ENCODE results near the gene ODR4. TPM values are rescaled to one million over a fixed set of nuclear protein-coding genes. Genes with fewer than 3 reads are reported as not detected.

Gene ODR4
- total RNA-seq, 1 experiment from 2014 or later = 16.6 TPM

DNA sequence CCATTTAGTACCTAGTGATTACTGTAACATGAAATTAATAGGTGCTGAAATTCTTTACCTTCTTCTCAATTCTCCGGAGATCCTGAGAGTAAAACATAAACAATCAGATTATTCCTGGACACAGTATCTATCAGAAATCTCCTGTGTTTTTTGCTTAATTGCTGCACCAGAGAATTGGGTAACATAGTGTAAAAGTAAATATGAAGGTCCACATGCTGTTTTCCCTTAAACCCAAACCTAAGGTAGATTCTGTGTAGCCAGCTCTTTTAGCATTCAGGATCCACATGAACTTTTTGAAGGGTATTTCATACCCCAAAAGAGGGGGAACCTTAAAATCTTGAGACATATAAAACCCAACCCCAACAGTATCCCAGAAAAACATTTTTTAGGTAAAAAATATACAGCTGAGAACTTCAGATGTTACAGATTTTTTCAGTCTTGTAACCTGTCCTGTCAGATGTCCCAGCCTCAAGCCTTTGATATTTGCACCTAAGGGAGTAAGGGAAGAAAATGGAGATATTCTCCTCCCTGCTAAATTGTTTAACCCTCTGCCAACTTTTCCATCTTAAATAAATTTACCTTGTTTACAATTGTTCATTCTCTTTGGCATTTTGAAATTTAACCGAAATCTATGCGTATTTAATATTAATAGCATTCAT, 11.2 kb downstream of the ODR4 start:
- Histone ChIP-seq H3K27me3 (ENCODE audit: control insufficient read depth, insufficient read depth, low read length) (no peaks in the 10 kb centered on the region), H3K4me3 (ENCODE audit: low read depth in 2 of 2, low read length in 2 of 2) (no peak overlapping the region), H3K4me1 (ENCODE audit: control insufficient read depth, insufficient read depth, low read length) (no peaks in the 10 kb centered on the region), H3K27ac (ENCODE audit: low read length) (no peak overlapping the region), H3K9me3 (ENCODE audit: control insufficient read depth, insufficient read depth, low read depth, low read length) (no peaks in the 10 kb centered on the region), H3K36me3 (ENCODE audit: control insufficient read depth, insufficient read depth, low read length) (peaks cover 58% of the 10 kb centered on the region)
- TF ChIP-seq TCF7L2 (IDR thresholded peaks at IDR 0.05; ENCODE audit: low read depth, low read length) (no peak), SIN3A (IDR thresholded peaks at IDR 0.05; ENCODE audit: borderline replicate concordance, insufficient read depth, low read depth, low read length) (no peak)
- TF ChIP-seq, protein P1, sequence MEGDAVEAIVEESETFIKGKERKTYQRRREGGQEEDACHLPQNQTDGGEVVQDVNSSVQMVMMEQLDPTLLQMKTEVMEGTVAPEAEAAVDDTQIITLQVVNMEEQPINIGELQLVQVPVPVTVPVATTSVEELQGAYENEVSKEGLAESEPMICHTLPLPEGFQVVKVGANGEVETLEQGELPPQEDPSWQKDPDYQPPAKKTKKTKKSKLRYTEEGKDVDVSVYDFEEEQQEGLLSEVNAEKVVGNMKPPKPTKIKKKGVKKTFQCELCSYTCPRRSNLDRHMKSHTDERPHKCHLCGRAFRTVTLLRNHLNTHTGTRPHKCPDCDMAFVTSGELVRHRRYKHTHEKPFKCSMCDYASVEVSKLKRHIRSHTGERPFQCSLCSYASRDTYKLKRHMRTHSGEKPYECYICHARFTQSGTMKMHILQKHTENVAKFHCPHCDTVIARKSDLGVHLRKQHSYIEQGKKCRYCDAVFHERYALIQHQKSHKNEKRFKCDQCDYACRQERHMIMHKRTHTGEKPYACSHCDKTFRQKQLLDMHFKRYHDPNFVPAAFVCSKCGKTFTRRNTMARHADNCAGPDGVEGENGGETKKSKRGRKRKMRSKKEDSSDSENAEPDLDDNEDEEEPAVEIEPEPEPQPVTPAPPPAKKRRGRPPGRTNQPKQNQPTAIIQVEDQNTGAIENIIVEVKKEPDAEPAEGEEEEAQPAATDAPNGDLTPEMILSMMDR (IDR thresholded peaks at IDR 0.05) = no peak
- in situ Hi-C loops (cut with HindIII; ENCODE audit: low pct_unique_long_range_greater_than_20kb, low sequenced_read_pairs) (no loop called here), intact Hi-C loops (cut with micrococcal nuclease; ENCODE audit: unreplicated experiment) (no loop called here)
- ATAC-seq (no peak), DNase-seq (ENCODE audit: low read depth, low spot score) (no peak)
- no TSS peak for BruUV-seq (replicated peaks)
- ChIA-PET CTCF (no interaction called here), POLR2A (no interaction called here)

DNA sequence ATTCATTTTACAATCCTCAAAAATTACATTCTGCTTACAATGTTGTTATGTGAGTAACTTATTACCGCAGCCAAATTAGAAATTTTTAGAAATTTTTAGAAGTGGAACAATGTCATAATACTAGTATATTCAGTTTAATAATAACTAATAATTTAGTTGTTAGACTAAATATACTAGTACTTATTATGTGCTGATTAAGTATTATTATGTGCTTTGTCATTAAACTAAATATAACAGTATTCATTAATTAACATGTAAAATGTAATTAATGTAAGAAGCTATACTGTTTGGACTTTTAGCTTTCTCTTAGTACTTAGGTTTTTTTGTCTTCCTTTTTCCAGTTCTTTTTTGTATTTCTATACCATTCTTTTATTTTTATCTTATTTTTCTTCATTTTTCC, 15.3 kb downstream of the ODR4 start:
- TF ChIP-seq, protein P2, sequence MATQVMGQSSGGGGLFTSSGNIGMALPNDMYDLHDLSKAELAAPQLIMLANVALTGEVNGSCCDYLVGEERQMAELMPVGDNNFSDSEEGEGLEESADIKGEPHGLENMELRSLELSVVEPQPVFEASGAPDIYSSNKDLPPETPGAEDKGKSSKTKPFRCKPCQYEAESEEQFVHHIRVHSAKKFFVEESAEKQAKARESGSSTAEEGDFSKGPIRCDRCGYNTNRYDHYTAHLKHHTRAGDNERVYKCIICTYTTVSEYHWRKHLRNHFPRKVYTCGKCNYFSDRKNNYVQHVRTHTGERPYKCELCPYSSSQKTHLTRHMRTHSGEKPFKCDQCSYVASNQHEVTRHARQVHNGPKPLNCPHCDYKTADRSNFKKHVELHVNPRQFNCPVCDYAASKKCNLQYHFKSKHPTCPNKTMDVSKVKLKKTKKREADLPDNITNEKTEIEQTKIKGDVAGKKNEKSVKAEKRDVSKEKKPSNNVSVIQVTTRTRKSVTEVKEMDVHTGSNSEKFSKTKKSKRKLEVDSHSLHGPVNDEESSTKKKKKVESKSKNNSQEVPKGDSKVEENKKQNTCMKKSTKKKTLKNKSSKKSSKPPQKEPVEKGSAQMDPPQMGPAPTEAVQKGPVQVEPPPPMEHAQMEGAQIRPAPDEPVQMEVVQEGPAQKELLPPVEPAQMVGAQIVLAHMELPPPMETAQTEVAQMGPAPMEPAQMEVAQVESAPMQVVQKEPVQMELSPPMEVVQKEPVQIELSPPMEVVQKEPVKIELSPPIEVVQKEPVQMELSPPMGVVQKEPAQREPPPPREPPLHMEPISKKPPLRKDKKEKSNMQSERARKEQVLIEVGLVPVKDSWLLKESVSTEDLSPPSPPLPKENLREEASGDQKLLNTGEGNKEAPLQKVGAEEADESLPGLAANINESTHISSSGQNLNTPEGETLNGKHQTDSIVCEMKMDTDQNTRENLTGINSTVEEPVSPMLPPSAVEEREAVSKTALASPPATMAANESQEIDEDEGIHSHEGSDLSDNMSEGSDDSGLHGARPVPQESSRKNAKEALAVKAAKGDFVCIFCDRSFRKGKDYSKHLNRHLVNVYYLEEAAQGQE (IDR thresholded peaks at IDR 0.05; ENCODE audit: insufficient read depth in 1 of 2, low read depth in 2 of 2, low read length in 1 of 2) = no peak
- no peak for TF ChIP-seq TCF7L2 (IDR thresholded peaks at IDR 0.05; ENCODE audit: low read depth, low read length)
- no peak for TF ChIP-seq POLR2AphosphoS5 (IDR thresholded peaks at IDR 0.05; ENCODE audit: low read depth, low read length)
- TF ChIP-seq SIN3A (IDR thresholded peaks at IDR 0.05; ENCODE audit: borderline replicate concordance, insufficient read depth, low read depth, low read length) = no peak
- TF ChIP-seq, protein P1 (IDR thresholded peaks at IDR 0.05) = no peak
- in situ Hi-C loops (cut with HindIII; ENCODE audit: low pct_unique_long_range_greater_than_20kb, low sequenced_read_pairs) = no loop called here
- Histone ChIP-seq H3K4me3 (ENCODE audit: low read depth in 2 of 2, low read length in 2 of 2) (no peak overlapping the region), H3K9me3 (ENCODE audit: control insufficient read depth, insufficient read depth, low read depth, low read length) (no peaks in the 10 kb centered on the region), H3K4me1 (ENCODE audit: control insufficient read depth, insufficient read depth, low read length) (no peaks in the 10 kb centered on the region), H3K27me3 (ENCODE audit: control insufficient read depth, insufficient read depth, low read length) (no peaks in the 10 kb centered on the region), H3K36me3 (ENCODE audit: control insufficient read depth, insufficient read depth, low read length) (peaks cover 49% of the 10 kb centered on the region), H3K27ac (ENCODE audit: low read length) (no peak overlapping the region)
- ChIA-PET POLR2A (interaction anchor here (0.6 kb wide), 1 partner anchor 22 kb away, joined by 3 read pairs; no protein-coding TSS in a partner anchor), CTCF (no interaction called here)
- no TSS peak for BruUV-seq (replicated peaks)
- no peak for DNase-seq (ENCODE audit: low read depth, low spot score)
- no peak for ATAC-seq
- intact Hi-C loops (cut with micrococcal nuclease; ENCODE audit: unreplicated experiment) = no loop called here
